Activated CD8-positive, alpha-beta memory T cell treated with anti-CD3 and anti-CD28 coated beads for 36 hours (primary cell): ENCODE results near the gene C2CD3. TPM values are rescaled to one million over a fixed set of nuclear protein-coding genes. Genes with fewer than 3 reads are reported as not detected.
"Not testable (repeated sequence)": the region's sequence is repeated elsewhere in the genome, so short reads cannot be mapped to it uniquely, and the experiment has no call there.

Experiments
- CTCF ChIA-PET: fragments of 350-600 bp; sonication (Branson Sonifier 250); formaldehyde crosslinking; loops from one replicate; lab custom pipeline; 2021; ENCODE audit warnings: antibody characterized with exemption; lab: Charles Lee
- POLR2A ChIA-PET: fragments of 350-600 bp; sonication (Branson Sonifier 250); formaldehyde crosslinking; loops from one replicate; lab custom pipeline; 2021; ENCODE audit warnings: antibody characterized with exemption; lab: Charles Lee
- total RNA-seq, 2 experiments: library from RNA; stranded (reverse); gene quantifications; one replicate each; pipeline ENCODE4 v1.2.3, GENCODE V29; 2021

C2CD3 gene
- total RNA-seq, 2 experiments from 2014 or later: 34.3 to 35.3 TPM

- POLR2A ChIA-PET: interaction anchor here (0.5 to 2.0 kb wide), 5 partner anchors 166 to 353 kb away, joined by 3 to 8 read pairs (median 4); partner anchors contain the start of gene LIPT2
- CTCF ChIA-PET: interaction anchor here (0.6 to 1.2 kb wide), 2 partner anchors 179 to 401 kb away, joined by 3 read pairs; no protein-coding TSS in a partner anchor
Observed at GRCh38 chr11:74169738-74170458, 904 bp downstream of the C2CD3 start.

- CTCF ChIA-PET: no interaction called here
- POLR2A ChIA-PET: no interaction called here
Observed at GRCh38 chr11:74168838-74169237, 2.0 kb downstream of the C2CD3 start.

GRCh38 chr11:74162681-74163467, 7.9 kb downstream of the C2CD3 start:
- ChIA-PET POLR2A (no interaction called here), CTCF (no interaction called here)

- CTCF ChIA-PET: no interaction called here
- POLR2A ChIA-PET: no interaction called here
Observed at GRCh38 chr11:74159642-74160041, 11.2 kb downstream of the C2CD3 start.

- ChIA-PET POLR2A (no interaction called here), CTCF (no interaction called here)
Observed at GRCh38 chr11:74157169-74157568, 13.6 kb downstream of the C2CD3 start.

- CTCF ChIA-PET: interaction anchor here (0.6 kb wide), 1 partner anchor 142 kb away, joined by 4 read pairs; no protein-coding TSS in a partner anchor
- POLR2A ChIA-PET: no interaction called here
Observed at GRCh38 chr11:74154620-74155281, 16.1 kb downstream of the C2CD3 start.

- ChIA-PET POLR2A (no interaction called here), CTCF (no interaction called here)
Observed at GRCh38 chr11:74153224-74153623, 17.6 kb downstream of the C2CD3 start.

GRCh38 chr11:74147199-74147929, 23.4 kb downstream of the C2CD3 start:
- CTCF ChIA-PET: no interaction called here
- POLR2A ChIA-PET: no interaction called here

GRCh38 chr11:74144592-74144991, 26.2 kb downstream of the C2CD3 start:
- POLR2A ChIA-PET: no interaction called here
- CTCF ChIA-PET: no interaction called here

- CTCF ChIA-PET: no interaction called here
Observed at GRCh38 chr11:74142624-74143023, 28.2 kb downstream of the C2CD3 start.

GRCh38 chr11:74141908-74142307, 28.9 kb downstream of the C2CD3 start:
- POLR2A ChIA-PET: no interaction called here
- CTCF ChIA-PET: no interaction called here

More at GRCh38 chr11:74142624-74143023, 28.2 kb downstream of the C2CD3 start:
- POLR2A ChIA-PET: no interaction called here

- CTCF ChIA-PET: no interaction called here
- POLR2A ChIA-PET: no interaction called here
Observed at GRCh38 chr11:74141241-74141695, 29.5 kb downstream of the C2CD3 start.

GRCh38 chr11:74139919-74140431, 30.8 kb downstream of the C2CD3 start:
- CTCF ChIA-PET: not testable (repeated sequence)

GRCh38 chr11:74139151-74139918, 31.5 kb downstream of the C2CD3 start:
- POLR2A ChIA-PET: no interaction called here

More at GRCh38 chr11:74139919-74140431, 30.8 kb downstream of the C2CD3 start:
- POLR2A ChIA-PET: not testable (repeated sequence)

GRCh38 chr11:74138572-74138971, 32.2 kb downstream of the C2CD3 start:
- POLR2A ChIA-PET: no interaction called here
- CTCF ChIA-PET: interaction anchor here (0.5 kb wide), 1 partner anchor 432 kb away, joined by 3 read pairs; no protein-coding TSS in a partner anchor

More at GRCh38 chr11:74139151-74139918, 31.5 kb downstream of the C2CD3 start:
- CTCF ChIA-PET: no interaction called here

GRCh38 chr11:74138021-74138420, 32.8 kb downstream of the C2CD3 start:
- ChIA-PET CTCF (interaction anchor here (0.5 kb wide), 1 partner anchor 433 kb away, joined by 3 read pairs; no protein-coding TSS in a partner anchor), POLR2A (no interaction called here)

- ChIA-PET POLR2A (no interaction called here), CTCF (interaction anchor here (0.6 to 1.2 kb wide), 4 partner anchors 11 to 225 kb away, joined by 3 to 4 read pairs (median 3); no protein-coding TSS in a partner anchor)
Observed at GRCh38 chr11:74135127-74135840, 35.5 kb downstream of the C2CD3 start.
